ENCODE measurements around the gene CMKLR1.

Gene CMKLR1

DNA sequence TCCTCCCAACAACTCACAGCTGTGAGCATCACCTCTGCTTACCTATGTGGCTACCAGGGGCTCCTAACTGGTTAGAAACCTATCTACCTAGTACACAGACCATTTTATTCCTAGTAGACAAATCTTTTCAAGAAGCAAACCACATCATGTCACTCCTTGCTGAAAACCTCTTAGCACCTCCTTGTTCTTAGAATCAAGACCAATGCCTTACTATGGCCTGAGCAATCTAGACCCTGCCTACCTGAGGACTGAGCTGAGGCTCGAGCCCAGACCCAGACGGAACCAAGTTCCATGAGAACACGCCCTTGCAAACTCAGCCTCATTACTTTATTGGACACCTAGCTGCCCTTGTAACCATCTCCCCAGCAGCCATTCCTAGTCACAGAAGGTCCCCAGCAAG lies 32.6 kb downstream of the CMKLR1 start:
- no peak overlapping the region for H3K4me3 ChIP-seq (replicated peaks; ENCODE audit: low read depth, low read length)
- TF ChIP-seq, protein P1, sequence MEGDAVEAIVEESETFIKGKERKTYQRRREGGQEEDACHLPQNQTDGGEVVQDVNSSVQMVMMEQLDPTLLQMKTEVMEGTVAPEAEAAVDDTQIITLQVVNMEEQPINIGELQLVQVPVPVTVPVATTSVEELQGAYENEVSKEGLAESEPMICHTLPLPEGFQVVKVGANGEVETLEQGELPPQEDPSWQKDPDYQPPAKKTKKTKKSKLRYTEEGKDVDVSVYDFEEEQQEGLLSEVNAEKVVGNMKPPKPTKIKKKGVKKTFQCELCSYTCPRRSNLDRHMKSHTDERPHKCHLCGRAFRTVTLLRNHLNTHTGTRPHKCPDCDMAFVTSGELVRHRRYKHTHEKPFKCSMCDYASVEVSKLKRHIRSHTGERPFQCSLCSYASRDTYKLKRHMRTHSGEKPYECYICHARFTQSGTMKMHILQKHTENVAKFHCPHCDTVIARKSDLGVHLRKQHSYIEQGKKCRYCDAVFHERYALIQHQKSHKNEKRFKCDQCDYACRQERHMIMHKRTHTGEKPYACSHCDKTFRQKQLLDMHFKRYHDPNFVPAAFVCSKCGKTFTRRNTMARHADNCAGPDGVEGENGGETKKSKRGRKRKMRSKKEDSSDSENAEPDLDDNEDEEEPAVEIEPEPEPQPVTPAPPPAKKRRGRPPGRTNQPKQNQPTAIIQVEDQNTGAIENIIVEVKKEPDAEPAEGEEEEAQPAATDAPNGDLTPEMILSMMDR (IDR thresholded peaks at IDR 0.05; ENCODE audit: low read length, missing control alignments) = no peak
- DNase-seq (ENCODE audit: low read depth) = no peak

DNA sequence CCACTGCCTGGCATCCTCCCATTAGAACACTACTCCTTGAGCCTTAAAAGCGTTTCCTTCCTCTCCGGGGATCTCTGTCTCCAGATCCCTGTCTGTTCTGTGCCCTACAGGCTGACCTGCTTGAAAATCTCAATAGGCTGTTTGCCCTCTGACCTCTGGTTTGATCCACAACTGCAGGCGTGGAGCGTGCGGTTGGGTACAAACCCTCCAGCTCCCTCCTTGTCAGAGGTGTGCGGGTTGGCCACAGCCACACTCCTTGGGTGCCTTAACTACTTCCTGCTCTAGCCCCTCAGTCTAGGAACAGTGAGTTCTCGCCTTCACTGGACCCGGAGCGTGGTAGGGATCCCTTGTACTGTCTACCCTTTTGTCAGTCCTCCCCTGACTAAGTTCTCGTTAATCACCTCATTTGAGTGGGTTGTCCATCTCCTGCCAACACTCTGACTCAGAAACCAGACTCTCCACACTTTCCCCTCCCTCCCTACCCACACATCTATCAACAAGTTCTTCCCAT lies 33.1 kb downstream of the CMKLR1 start:
- TF ChIP-seq, protein P1 (IDR thresholded peaks at IDR 0.05; ENCODE audit: low read length, missing control alignments) = no peak
- H3K4me3 ChIP-seq (replicated peaks; ENCODE audit: low read depth, low read length) = peak overlapping the region; percentile 10
- DNase-seq (ENCODE audit: low read depth) = peak; percentile 38

DNA sequence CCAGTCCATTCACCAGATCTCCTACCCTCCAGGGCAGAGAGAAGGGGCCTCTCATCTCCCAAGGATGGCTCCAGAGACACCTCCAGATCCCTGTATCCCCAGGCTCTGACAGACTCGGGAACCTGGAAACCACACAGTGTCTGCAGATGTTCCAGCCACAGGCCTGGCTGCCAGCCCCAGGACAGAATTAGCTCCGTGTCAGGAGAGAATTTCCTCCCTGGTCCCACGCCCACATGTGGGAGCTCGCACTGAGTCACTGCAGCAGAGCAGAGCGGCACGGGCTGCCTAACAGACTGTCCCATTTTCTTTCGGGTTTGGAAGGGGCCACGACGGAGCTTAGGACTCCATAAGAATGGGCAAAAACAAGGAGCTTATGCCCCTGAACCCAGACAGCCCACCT lies 33.6 kb downstream of the CMKLR1 start:
- DNase-seq (ENCODE audit: low read depth) = peak; percentile 76
- H3K4me3 ChIP-seq (replicated peaks; ENCODE audit: low read depth, low read length) = peak overlapping the region; percentile 10
- TF ChIP-seq, protein P1 (IDR thresholded peaks at IDR 0.05; ENCODE audit: low read length, missing control alignments) = no peak

DNA sequence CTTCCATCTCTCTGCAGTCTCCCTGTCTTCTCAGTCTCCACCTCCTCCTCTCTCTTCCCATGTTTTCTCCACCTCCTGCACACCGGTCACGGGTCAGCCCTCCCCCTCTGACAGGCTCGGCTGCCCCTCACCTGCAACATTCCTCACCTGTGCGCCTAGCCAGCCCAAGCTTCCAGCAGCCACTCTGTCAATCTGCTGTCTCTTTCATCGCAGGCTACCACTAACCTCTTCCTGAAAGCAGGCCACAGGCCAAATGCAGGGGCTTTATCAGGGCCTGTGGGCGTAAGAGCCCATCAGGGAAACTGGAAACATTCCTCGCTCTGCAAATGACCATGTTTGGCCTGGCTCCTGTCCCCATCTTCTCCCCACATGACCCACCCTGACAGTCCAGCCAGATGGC lies 34.5 kb downstream of the CMKLR1 start:
- TF ChIP-seq, protein P1 (IDR thresholded peaks at IDR 0.05; ENCODE audit: low read length, missing control alignments) = no peak
- no peak for DNase-seq (ENCODE audit: low read depth)
- H3K4me3 ChIP-seq (replicated peaks; ENCODE audit: low read depth, low read length) = no peak overlapping the region

DNA sequence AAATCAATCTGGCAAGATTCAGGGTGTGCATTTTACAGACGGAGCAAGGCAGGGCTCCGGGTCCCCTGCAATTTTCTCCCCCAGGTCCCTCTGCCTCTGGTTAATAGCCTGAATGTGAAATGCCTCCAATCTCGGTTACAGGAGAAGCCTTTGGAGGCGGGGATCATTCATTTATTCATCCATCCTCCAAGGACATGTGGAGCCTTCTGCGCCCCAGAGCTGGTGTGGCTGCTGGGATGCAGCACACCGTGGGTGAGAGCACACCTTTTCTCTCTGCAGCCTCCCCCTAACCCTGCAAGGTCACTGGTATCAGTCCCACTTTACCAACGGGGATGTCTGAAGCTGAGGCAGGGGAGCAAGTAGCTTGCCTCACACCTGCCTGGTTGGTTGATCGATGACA lies 35.4 kb downstream of the CMKLR1 start:
- no peak for DNase-seq (ENCODE audit: low read depth)
- TF ChIP-seq, protein P1 (IDR thresholded peaks at IDR 0.05; ENCODE audit: low read length, missing control alignments) = no peak
- H3K4me3 ChIP-seq (replicated peaks; ENCODE audit: low read depth, low read length) = no peak overlapping the region

DNA sequence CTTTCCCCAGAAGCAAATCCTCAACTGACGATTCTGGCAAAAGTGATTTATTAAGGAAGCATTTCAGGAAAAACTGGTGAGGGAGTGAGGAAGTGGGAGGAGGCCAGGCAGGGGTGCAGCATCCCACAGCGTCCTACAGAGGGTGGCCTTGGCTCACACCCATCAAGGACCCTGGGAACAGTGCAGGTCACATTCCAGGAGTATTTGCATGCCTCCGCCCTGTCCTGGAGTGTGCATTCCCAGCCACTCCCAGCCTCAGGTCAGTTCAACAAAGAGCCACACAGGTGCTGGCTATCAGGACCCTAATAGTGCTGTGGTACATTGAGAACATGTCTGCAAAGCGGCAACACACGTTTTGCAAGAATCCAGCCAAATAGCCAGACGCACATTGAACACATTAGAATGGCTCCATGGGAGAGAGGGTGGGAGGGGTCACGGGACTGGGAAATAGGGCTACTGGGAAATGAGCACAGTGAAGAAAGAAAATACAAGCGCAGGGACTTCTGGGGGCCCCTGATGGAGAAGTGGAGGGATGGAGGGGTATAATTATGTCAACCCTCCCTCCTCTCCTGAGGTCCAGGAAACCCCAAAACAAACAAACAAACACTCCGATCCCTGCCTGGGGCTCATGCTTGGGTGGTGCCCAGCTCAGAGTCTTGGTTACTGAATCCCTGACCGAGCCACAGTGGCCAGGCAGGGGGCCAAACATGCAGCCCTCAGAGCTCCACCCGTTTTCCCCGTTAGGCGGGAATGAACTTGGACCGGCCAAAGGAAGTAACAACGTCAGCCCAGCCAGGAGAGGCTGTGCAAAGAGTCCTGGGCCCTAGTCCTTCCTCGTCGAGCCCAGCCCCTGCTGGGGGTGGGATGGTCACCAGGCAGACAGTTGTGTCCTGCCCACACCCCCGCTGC lies 36.5 kb downstream of the CMKLR1 start:
- DNase-seq (ENCODE audit: low read depth) = peak; percentile 29
- TF ChIP-seq, protein P1 (IDR thresholded peaks at IDR 0.05; ENCODE audit: low read length, missing control alignments) = no peak
- no peak overlapping the region for H3K4me3 ChIP-seq (replicated peaks; ENCODE audit: low read depth, low read length)
